ENCODE measurements around the gene CNTN1.

Gene CNTN1

DNA sequence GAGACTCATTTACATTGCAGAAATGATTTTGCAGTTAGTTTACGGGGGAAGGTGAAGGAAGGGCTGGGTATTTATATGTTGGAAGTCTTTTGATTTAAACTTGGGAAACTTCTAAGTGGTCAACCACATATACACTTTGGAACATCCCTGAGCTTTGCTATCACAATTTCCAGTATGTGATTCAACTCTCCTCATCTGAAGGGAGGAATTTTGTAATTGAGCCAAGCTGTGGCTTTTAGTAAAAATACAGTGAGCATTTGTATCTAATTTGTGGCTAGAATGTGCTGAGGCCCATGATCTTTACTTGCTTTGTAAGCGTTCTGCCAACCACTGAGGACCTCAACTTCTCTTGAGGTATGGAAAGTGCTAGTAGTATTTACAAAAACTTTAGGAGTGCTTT lies 260.8 kb downstream of the CNTN1 start:
- TF ChIP-seq, protein P1, sequence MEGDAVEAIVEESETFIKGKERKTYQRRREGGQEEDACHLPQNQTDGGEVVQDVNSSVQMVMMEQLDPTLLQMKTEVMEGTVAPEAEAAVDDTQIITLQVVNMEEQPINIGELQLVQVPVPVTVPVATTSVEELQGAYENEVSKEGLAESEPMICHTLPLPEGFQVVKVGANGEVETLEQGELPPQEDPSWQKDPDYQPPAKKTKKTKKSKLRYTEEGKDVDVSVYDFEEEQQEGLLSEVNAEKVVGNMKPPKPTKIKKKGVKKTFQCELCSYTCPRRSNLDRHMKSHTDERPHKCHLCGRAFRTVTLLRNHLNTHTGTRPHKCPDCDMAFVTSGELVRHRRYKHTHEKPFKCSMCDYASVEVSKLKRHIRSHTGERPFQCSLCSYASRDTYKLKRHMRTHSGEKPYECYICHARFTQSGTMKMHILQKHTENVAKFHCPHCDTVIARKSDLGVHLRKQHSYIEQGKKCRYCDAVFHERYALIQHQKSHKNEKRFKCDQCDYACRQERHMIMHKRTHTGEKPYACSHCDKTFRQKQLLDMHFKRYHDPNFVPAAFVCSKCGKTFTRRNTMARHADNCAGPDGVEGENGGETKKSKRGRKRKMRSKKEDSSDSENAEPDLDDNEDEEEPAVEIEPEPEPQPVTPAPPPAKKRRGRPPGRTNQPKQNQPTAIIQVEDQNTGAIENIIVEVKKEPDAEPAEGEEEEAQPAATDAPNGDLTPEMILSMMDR (conservative IDR thresholded peaks at IDR 0.05): no peak
- no peak overlapping the region for H3K27ac ChIP-seq

GRCh38 chr12:40957417-40957816 lies 265.2 kb downstream of the CNTN1 start:
- no peak overlapping the region for H3K27ac ChIP-seq
- TF ChIP-seq, protein P1 (conservative IDR thresholded peaks at IDR 0.05): no peak

GRCh38 chr12:40959041-40959440 lies 266.8 kb downstream of the CNTN1 start:
- TF ChIP-seq, protein P1 (conservative IDR thresholded peaks at IDR 0.05): no peak
- no peak overlapping the region for H3K27ac ChIP-seq

- H3K27ac ChIP-seq: no peak overlapping the region
- TF ChIP-seq, protein P1 (conservative IDR thresholded peaks at IDR 0.05): no peak
Measured at GRCh38 chr12:40963751-40964150, 271.5 kb downstream of the CNTN1 start.

GRCh38 chr12:40969796-40970195 lies 277.6 kb downstream of the CNTN1 start:
- TF ChIP-seq, protein P1 (conservative IDR thresholded peaks at IDR 0.05): no peak
- H3K27ac ChIP-seq: no peak overlapping the region

- no peak overlapping the region for H3K27ac ChIP-seq
- TF ChIP-seq, protein P1 (conservative IDR thresholded peaks at IDR 0.05): peak; percentile 78
Measured at GRCh38 chr12:40970320-40970907, 278.2 kb downstream of the CNTN1 start.

GRCh38 chr12:40971911-40972310 lies 279.7 kb downstream of the CNTN1 start:
- no peak overlapping the region for H3K27ac ChIP-seq
- TF ChIP-seq, protein P1 (conservative IDR thresholded peaks at IDR 0.05): no peak

Measured in VCaP (cell line).